Neutrophil (primary cell): ENCODE results near the gene MYL10.

Experiments
- H3K27ac ChIP-seq: fragments of 200-600 bp; sonication (generic); 2 replicates; pipeline ENCODE4 v1.5.1; 2016; ENCODE audit warnings: mild to moderate bottlenecking, moderate library complexity
- H3K27me3 ChIP-seq: fragments of 200-600 bp; sonication (generic); 2 replicates; pipeline ENCODE4 v1.6.0; 2016; ENCODE audit warnings: mild to moderate bottlenecking
- H3K36me3 ChIP-seq: fragments of 200-600 bp; sonication (generic); 2 replicates; pipeline ENCODE4 v1.5.1; 2017
- H3K4me1 ChIP-seq, 2 experiments: fragments of 200-600 bp in 1 of 2; sonication (generic) in 1 of 2; 1 replicate in 1 of 2; 2 replicates in 1 of 2; pipeline versions ENCODE4 v1.5.1 to v1.6.1; 2013 to 2016; ENCODE audit warnings: low read depth in 1 of 2, low read length in 1 of 2, mild to moderate bottlenecking in 1 of 2, moderate library complexity in 1 of 2; ENCODE audit not compliant: control insufficient read depth in 1 of 2, insufficient read depth in 1 of 2
- H3K4me3 ChIP-seq, 2 experiments: fragments of 200-600 bp in 1 of 2; sonication (generic) in 1 of 2; 1 replicate in 1 of 2; 2 replicates in 1 of 2; pipeline ENCODE4 v1.5.1; 2013 to 2016; ENCODE audit warnings: low read depth in 1 of 2, low read length in 1 of 2, mild to moderate bottlenecking in 1 of 2, moderate library complexity in 1 of 2
- H3K9me3 ChIP-seq: fragments of 200-600 bp; sonication (generic); 2 replicates; pipeline ENCODE4 v1.5.1; 2016
- CTCF ChIP-seq: fragments of 200-600 bp; sonication (generic); IDR thresholded peaks from 2 replicates; pipeline ENCODE4 v1.5.1; 2016; ENCODE audit warnings: antibody characterized with exemption

Gene MYL10

GRCh38 chr7:101595766-101596537 is 33.1 kb downstream of the MYL10 start:
- Histone ChIP-seq H3K9me3 (no peaks in the 10 kb centered on the region), H3K27me3 (no peaks in the 10 kb centered on the region), H3K36me3 (no peaks in the 10 kb centered on the region), H3K4me3 (no peak overlapping the region), H3K27ac (no peak overlapping the region), H3K4me1 (no peaks in the 10 kb centered on the region)
- no peak for TF ChIP-seq CTCF

- Histone ChIP-seq H3K36me3 (no peaks in the 10 kb centered on the region), H3K27ac (no peak overlapping the region), H3K27me3 (no peaks in the 10 kb centered on the region), H3K4me1 (no peaks in the 10 kb centered on the region), H3K4me3 (no peak overlapping the region), H3K9me3 (no peaks in the 10 kb centered on the region)
- TF ChIP-seq CTCF, result no peak
Observed at GRCh38 chr7:101595246-101595645, 33.9 kb downstream of the MYL10 start.

- no peak for TF ChIP-seq CTCF
- H3K4me1 ChIP-seq, result no peaks in the 10 kb centered on the region
- no peak overlapping the region for H3K27ac ChIP-seq
Observed at GRCh38 chr7:101594790-101595189, 34.3 kb downstream of the MYL10 start.

GRCh38 chr7:101593556-101593955 is 35.5 kb downstream of the MYL10 start:
- Histone ChIP-seq H3K9me3 (no peaks in the 10 kb centered on the region), H3K27me3 (no peaks in the 10 kb centered on the region), H3K36me3 (no peaks in the 10 kb centered on the region), H3K4me3 (no peak overlapping the region), H3K27ac (no peak overlapping the region), H3K4me1 (no peaks in the 10 kb centered on the region)
- no peak for TF ChIP-seq CTCF

More at GRCh38 chr7:101594790-101595189, 34.3 kb downstream of the MYL10 start:
- Histone ChIP-seq H3K36me3 (no peaks in the 10 kb centered on the region), H3K4me3 (no peak overlapping the region), H3K9me3 (no peaks in the 10 kb centered on the region), H3K27me3 (no peaks in the 10 kb centered on the region)

GRCh38 chr7:101591504-101591903 is 37.6 kb downstream of the MYL10 start:
- no peak for TF ChIP-seq CTCF
- Histone ChIP-seq H3K9me3 (no peaks in the 10 kb centered on the region), H3K4me1 (no peaks in the 10 kb centered on the region), H3K27me3 (no peaks in the 10 kb centered on the region), H3K36me3 (no peaks in the 10 kb centered on the region), H3K4me3 (no peak overlapping the region), H3K27ac (no peak overlapping the region)
